ENCODE data around the gene SETD7. TPM values are rescaled to one million over a fixed set of nuclear protein-coding genes. Genes with fewer than 3 reads are reported as not detected.

SETD7 gene
- total and polyA plus RNA-seq, 2 donors (not counting 1 experiment from before 2014, with no cell fraction given): 37.5 to 80.8 TPM

DNA sequence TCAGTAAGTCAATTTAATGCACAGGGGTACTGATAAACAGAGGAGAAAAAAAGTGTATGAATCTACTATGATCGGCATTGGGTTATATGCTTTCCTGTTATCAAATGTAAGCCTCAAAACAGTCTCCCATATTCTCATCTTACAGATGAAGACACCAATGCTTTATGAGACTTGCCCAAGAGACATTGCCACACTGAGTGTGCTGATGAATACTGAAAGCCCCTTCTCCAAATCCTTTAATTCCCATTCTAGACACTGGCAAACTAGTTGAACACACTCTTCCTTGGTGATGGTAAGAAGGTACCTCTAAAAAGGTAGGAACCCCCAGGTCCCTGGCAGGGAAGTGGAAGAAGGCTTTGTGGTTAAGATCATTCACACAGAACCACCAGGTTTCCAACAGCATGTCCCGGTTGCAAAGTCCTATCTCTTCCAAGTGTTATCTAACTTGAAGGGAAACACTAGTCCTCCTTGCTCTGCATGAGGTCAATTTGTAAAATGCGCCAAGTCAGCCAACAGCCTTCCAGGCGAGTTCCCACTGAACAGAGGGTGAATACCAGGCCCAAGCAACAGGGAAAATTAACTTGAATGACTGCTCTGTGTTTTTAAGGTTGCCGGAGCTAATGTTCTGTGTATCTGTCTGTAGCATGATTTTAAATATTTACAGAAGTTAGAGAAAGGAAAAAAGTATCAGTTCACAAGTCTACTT lies 5.1 kb downstream of the SETD7 start:
- Histone ChIP-seq H3K27ac (ENCODE audit: insufficient read depth, low read length) (no peak overlapping the region), H3K27me3 (ENCODE audit: control insufficient read depth, insufficient read depth, low read length) (no peaks in the 10 kb centered on the region), H3K4me2 (ENCODE audit: extremely low read depth, insufficient read depth, low read length) (peak overlapping the region; percentile 48)

DNA sequence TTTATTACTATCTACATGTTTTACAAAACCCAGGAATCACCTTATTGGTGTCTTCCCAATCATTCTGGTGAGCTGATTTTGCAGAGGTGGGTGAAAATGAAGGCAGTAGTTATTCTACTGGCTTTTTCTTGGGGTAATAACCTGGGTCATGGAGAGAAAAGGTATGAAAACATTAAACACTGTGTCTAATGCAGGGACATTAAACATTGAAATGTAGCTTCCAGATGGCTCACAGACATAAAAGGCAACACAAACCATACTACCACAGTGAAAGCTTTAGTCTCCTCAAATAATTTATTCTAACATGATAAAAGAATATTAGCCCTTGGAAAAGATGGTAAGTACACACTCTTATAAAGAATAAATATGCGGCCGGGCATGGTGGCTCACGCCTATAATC lies 8.0 kb downstream of the SETD7 start:
- DNase-seq (ENCODE audit: low read depth in 2 of 2): no peak
- Histone ChIP-seq H3K9me3 (ENCODE audit: control insufficient read depth, insufficient read depth, low read depth, low read length) (no peaks in the 10 kb centered on the region), H3K79me2 (ENCODE audit: control insufficient read depth, insufficient read depth, low read length) (peaks cover 49% of the 10 kb centered on the region), H3K27ac (ENCODE audit: insufficient read depth, low read length) (no peak overlapping the region), H3K4me3 (replicated peaks in 1 of 4; ENCODE audit: control extremely low read depth in 1 of 4, insufficient read depth in 1 of 4, low read depth in 3 of 4, low read length in 4 of 4) (no peak overlapping the region), H3K4me1 (ENCODE audit: control insufficient read depth, extremely low read depth, insufficient read depth, low read length) (peaks cover 4% of the 10 kb centered on the region), H3K27me3 (ENCODE audit: control insufficient read depth, insufficient read depth, low read length) (no peaks in the 10 kb centered on the region), H3K4me2 (ENCODE audit: extremely low read depth, insufficient read depth, low read length) (no peak overlapping the region), H3K36me3 (ENCODE audit: control insufficient read depth, insufficient read depth, low read length) (peaks cover 5% of the 10 kb centered on the region), H4K20me1 (ENCODE audit: control insufficient read depth, extremely low read depth, insufficient read depth, low read length) (peaks cover 6% of the 10 kb centered on the region), H2AFZ (ENCODE audit: low read length) (no peak overlapping the region), H3K9ac (ENCODE audit: insufficient read depth, low read length) (no peak overlapping the region)
- TF ChIP-seq EZH2 (IDR thresholded peaks at IDR 0.05; ENCODE audit: low read length, missing control alignments): no peak
- TF ChIP-seq, protein P1, sequence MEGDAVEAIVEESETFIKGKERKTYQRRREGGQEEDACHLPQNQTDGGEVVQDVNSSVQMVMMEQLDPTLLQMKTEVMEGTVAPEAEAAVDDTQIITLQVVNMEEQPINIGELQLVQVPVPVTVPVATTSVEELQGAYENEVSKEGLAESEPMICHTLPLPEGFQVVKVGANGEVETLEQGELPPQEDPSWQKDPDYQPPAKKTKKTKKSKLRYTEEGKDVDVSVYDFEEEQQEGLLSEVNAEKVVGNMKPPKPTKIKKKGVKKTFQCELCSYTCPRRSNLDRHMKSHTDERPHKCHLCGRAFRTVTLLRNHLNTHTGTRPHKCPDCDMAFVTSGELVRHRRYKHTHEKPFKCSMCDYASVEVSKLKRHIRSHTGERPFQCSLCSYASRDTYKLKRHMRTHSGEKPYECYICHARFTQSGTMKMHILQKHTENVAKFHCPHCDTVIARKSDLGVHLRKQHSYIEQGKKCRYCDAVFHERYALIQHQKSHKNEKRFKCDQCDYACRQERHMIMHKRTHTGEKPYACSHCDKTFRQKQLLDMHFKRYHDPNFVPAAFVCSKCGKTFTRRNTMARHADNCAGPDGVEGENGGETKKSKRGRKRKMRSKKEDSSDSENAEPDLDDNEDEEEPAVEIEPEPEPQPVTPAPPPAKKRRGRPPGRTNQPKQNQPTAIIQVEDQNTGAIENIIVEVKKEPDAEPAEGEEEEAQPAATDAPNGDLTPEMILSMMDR (conservative IDR thresholded peaks at IDR 0.05 in 1 of 2, IDR thresholded peaks at IDR 0.05 in 1 of 2; ENCODE audit: low read depth in 1 of 2, low read length in 2 of 2): no peak

More for the DNA sequence above, 5.1 kb downstream of the SETD7 start:
- Histone ChIP-seq H3K9me3 (ENCODE audit: control insufficient read depth, insufficient read depth, low read depth, low read length) (no peaks in the 10 kb centered on the region), H3K4me3 (replicated peaks in 1 of 4; ENCODE audit: control extremely low read depth in 1 of 4, insufficient read depth in 1 of 4, low read depth in 3 of 4, low read length in 4 of 4) (no peak overlapping the region), H3K9ac (ENCODE audit: insufficient read depth, low read length) (no peak overlapping the region), H4K20me1 (ENCODE audit: control insufficient read depth, extremely low read depth, insufficient read depth, low read length) (peaks cover 6% of the 10 kb centered on the region), H3K4me1 (ENCODE audit: control insufficient read depth, extremely low read depth, insufficient read depth, low read length) (peaks cover 4% of the 10 kb centered on the region), H3K79me2 (ENCODE audit: control insufficient read depth, insufficient read depth, low read length) (peaks cover 67% of the 10 kb centered on the region), H2AFZ (ENCODE audit: low read length) (no peak overlapping the region), H3K36me3 (ENCODE audit: control insufficient read depth, insufficient read depth, low read length) (peaks cover 3% of the 10 kb centered on the region)
- TF ChIP-seq, protein P1 (conservative IDR thresholded peaks at IDR 0.05 in 1 of 2, IDR thresholded peaks at IDR 0.05 in 1 of 2; ENCODE audit: low read depth in 1 of 2, low read length in 2 of 2): no peak
- TF ChIP-seq EZH2 (IDR thresholded peaks at IDR 0.05; ENCODE audit: low read length, missing control alignments): no peak
- peak in 1 of 2 donors; percentile 67 for DNase-seq (ENCODE audit: low read depth in 2 of 2)

DNA sequence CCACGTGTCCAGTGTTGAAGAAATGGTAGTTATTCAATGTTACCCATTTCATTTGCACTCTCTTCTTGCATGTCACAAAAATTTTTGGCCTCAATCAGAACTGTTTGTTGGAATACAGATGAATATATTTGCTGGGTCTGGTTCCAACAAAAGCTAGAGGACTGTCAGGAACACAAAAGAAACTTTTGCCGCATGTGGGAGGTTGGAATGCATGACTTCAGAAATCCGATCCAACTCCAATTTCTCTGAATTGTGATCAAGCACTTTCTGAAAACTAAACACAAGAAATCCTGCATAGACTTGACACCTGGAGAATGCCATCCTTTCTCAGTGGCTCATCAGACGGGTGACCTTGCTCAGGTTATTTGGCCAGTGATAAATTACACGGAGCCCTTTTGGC lies 15.4 kb downstream of the SETD7 start:
- Histone ChIP-seq H3K36me3 (ENCODE audit: control insufficient read depth, insufficient read depth, low read length) (peaks cover 2% of the 10 kb centered on the region), H3K27ac (ENCODE audit: insufficient read depth, low read length) (no peak overlapping the region), H2AFZ (ENCODE audit: low read length) (no peak overlapping the region), H3K27me3 (ENCODE audit: control insufficient read depth, insufficient read depth, low read length) (no peaks in the 10 kb centered on the region), H3K4me3 (replicated peaks in 1 of 4; ENCODE audit: control extremely low read depth in 1 of 4, insufficient read depth in 1 of 4, low read depth in 3 of 4, low read length in 4 of 4) (no peak overlapping the region), H3K9me3 (ENCODE audit: control insufficient read depth, insufficient read depth, low read depth, low read length) (no peaks in the 10 kb centered on the region), H3K4me1 (ENCODE audit: control insufficient read depth, extremely low read depth, insufficient read depth, low read length) (no peaks in the 10 kb centered on the region), H3K4me2 (ENCODE audit: extremely low read depth, insufficient read depth, low read length) (no peak overlapping the region), H4K20me1 (ENCODE audit: control insufficient read depth, extremely low read depth, insufficient read depth, low read length) (no peaks in the 10 kb centered on the region), H3K9ac (ENCODE audit: insufficient read depth, low read length) (no peak overlapping the region), H3K79me2 (ENCODE audit: control insufficient read depth, insufficient read depth, low read length) (peaks cover 3% of the 10 kb centered on the region)
- TF ChIP-seq, protein P1 (conservative IDR thresholded peaks at IDR 0.05 in 1 of 2, IDR thresholded peaks at IDR 0.05 in 1 of 2; ENCODE audit: low read depth in 1 of 2, low read length in 2 of 2): no peak
- TF ChIP-seq EZH2 (IDR thresholded peaks at IDR 0.05; ENCODE audit: low read length, missing control alignments): no peak
- DNase-seq (ENCODE audit: low read depth in 2 of 2): peak in 1 of 2 donors; percentile 77

Measured in fibroblast of lung (primary cell).